ENCODE measurements around the gene ELOB. TPM values are rescaled to one million over a fixed set of nuclear protein-coding genes. Genes with fewer than 3 reads are reported as not detected.

The ELOB gene
- total and polyA plus RNA-seq, 4 donors = 136 to 660 (median 517) TPM

GRCh38 chr16:2811703-2812471 is 34.8 kb upstream of the ELOB start:
- Histone ChIP-seq H3K9me3 (ENCODE audit: control insufficient read depth, insufficient read depth, low read length) (no peaks in the 10 kb centered on the region), H3K27me3 (ENCODE audit: control insufficient read depth, insufficient read depth, low read length) (peaks cover 12% of the 10 kb centered on the region), H3K4me3 (ENCODE audit: low read depth, low read length) (no peak overlapping the region), H3K27ac (ENCODE audit: low read depth, low read length) (no peak overlapping the region), H3K4me1 (ENCODE audit: control insufficient read depth, insufficient read depth, low read length) (no peaks in the 10 kb centered on the region), H3K36me3 (ENCODE audit: control insufficient read depth, insufficient read depth, low read length) (no peaks in the 10 kb centered on the region)
- DNase-seq (ENCODE audit: low read depth in 4 of 6, low spot score in 6 of 6) = no peak
- WGBS (ENCODE audit: insufficient coverage) = 74% methylated on average over 15 of the region's 15 CpGs

- Histone ChIP-seq H3K36me3 (ENCODE audit: control insufficient read depth, insufficient read depth, low read length) (no peaks in the 10 kb centered on the region), H3K27ac (ENCODE audit: low read depth, low read length) (no peak overlapping the region), H3K27me3 (ENCODE audit: control insufficient read depth, insufficient read depth, low read length) (peaks cover 14% of the 10 kb centered on the region), H3K4me1 (ENCODE audit: control insufficient read depth, insufficient read depth, low read length) (no peaks in the 10 kb centered on the region), H3K9me3 (ENCODE audit: control insufficient read depth, insufficient read depth, low read length) (no peaks in the 10 kb centered on the region), H3K4me3 (ENCODE audit: low read depth, low read length) (no peak overlapping the region)
- 75% methylated on average over 6 of the region's 6 CpGs for WGBS (ENCODE audit: insufficient coverage)
- DNase-seq (ENCODE audit: low read depth in 4 of 6, low spot score in 6 of 6) = no peak
These were observed 33.6 kb upstream of the ELOB start for GRCh38 chr16:2810651-2811050.

- H3K36me3 ChIP-seq (ENCODE audit: control insufficient read depth, insufficient read depth, low read length) = no peaks in the 10 kb centered on the region
- DNase-seq (ENCODE audit: low read depth in 4 of 6, low spot score in 6 of 6) = no peak
- H3K4me3 ChIP-seq (ENCODE audit: low read depth, low read length) = no peak overlapping the region
- H3K4me1 ChIP-seq (ENCODE audit: control insufficient read depth, insufficient read depth, low read length) = no peaks in the 10 kb centered on the region
- peaks cover under 1% of the 10 kb centered on the region for H3K9me3 ChIP-seq (ENCODE audit: control insufficient read depth, insufficient read depth, low read length)
- peaks cover 15% of the 10 kb centered on the region for H3K27me3 ChIP-seq (ENCODE audit: control insufficient read depth, insufficient read depth, low read length)
- H3K27ac ChIP-seq (ENCODE audit: low read depth, low read length) = no peak overlapping the region
- no CpG with 5 or more reads among the region's 3 CpGs for WGBS (ENCODE audit: insufficient coverage)
These were observed 32.2 kb upstream of the ELOB start for GRCh38 chr16:2809149-2809760.

GRCh38 chr16:2808181-2808580 is 31.1 kb upstream of the ELOB start:
- H3K4me3 ChIP-seq (ENCODE audit: low read depth, low read length) = no peak overlapping the region
- DNase-seq (ENCODE audit: low read depth in 4 of 6, low spot score in 6 of 6) = no peak
- H3K4me1 ChIP-seq (ENCODE audit: control insufficient read depth, insufficient read depth, low read length) = no peaks in the 10 kb centered on the region
- no peak overlapping the region for H3K27ac ChIP-seq (ENCODE audit: low read depth, low read length)
- WGBS (ENCODE audit: insufficient coverage) = 94% methylated on average over 5 of the region's 7 CpGs
- no peaks in the 10 kb centered on the region for H3K36me3 ChIP-seq (ENCODE audit: control insufficient read depth, insufficient read depth, low read length)
- peaks cover 6% of the 10 kb centered on the region for H3K9me3 ChIP-seq (ENCODE audit: control insufficient read depth, insufficient read depth, low read length)
- H3K27me3 ChIP-seq (ENCODE audit: control insufficient read depth, insufficient read depth, low read length) = peaks cover 15% of the 10 kb centered on the region

- H3K36me3 ChIP-seq (ENCODE audit: control insufficient read depth, insufficient read depth, low read length) = no peaks in the 10 kb centered on the region
- 74% methylated on average over 3 of the region's 5 CpGs for WGBS (ENCODE audit: insufficient coverage)
- H3K27ac ChIP-seq (ENCODE audit: low read depth, low read length) = no peak overlapping the region
- H3K4me1 ChIP-seq (ENCODE audit: control insufficient read depth, insufficient read depth, low read length) = no peaks in the 10 kb centered on the region
- no peak overlapping the region for H3K4me3 ChIP-seq (ENCODE audit: low read depth, low read length)
- peaks cover 6% of the 10 kb centered on the region for H3K9me3 ChIP-seq (ENCODE audit: control insufficient read depth, insufficient read depth, low read length)
- no peak for DNase-seq (ENCODE audit: low read depth in 4 of 6, low spot score in 6 of 6)
- H3K27me3 ChIP-seq (ENCODE audit: control insufficient read depth, insufficient read depth, low read length) = peaks cover 7% of the 10 kb centered on the region
These were observed 29.2 kb upstream of the ELOB start for GRCh38 chr16:2806286-2806685.

GRCh38 chr16:2804728-2805127 is 27.6 kb upstream of the ELOB start:
- H3K4me3 ChIP-seq (ENCODE audit: low read depth, low read length) = no peak overlapping the region
- DNase-seq (ENCODE audit: low read depth in 4 of 6, low spot score in 6 of 6) = no peak
- 94% methylated on average over 4 of the region's 4 CpGs for WGBS (ENCODE audit: insufficient coverage)
- peaks cover 6% of the 10 kb centered on the region for H3K9me3 ChIP-seq (ENCODE audit: control insufficient read depth, insufficient read depth, low read length)
- peaks cover 4% of the 10 kb centered on the region for H3K27me3 ChIP-seq (ENCODE audit: control insufficient read depth, insufficient read depth, low read length)
- no peaks in the 10 kb centered on the region for H3K36me3 ChIP-seq (ENCODE audit: control insufficient read depth, insufficient read depth, low read length)
- H3K4me1 ChIP-seq (ENCODE audit: control insufficient read depth, insufficient read depth, low read length) = no peaks in the 10 kb centered on the region
- H3K27ac ChIP-seq (ENCODE audit: low read depth, low read length) = no peak overlapping the region

GRCh38 chr16:2803545-2804195 is 26.6 kb upstream of the ELOB start:
- DNase-seq (ENCODE audit: low read depth in 4 of 6, low spot score in 6 of 6) = no peak
- Histone ChIP-seq H3K36me3 (ENCODE audit: control insufficient read depth, insufficient read depth, low read length) (no peaks in the 10 kb centered on the region), H3K4me1 (ENCODE audit: control insufficient read depth, insufficient read depth, low read length) (no peaks in the 10 kb centered on the region), H3K9me3 (ENCODE audit: control insufficient read depth, insufficient read depth, low read length) (peaks cover 6% of the 10 kb centered on the region), H3K4me3 (ENCODE audit: low read depth, low read length) (no peak overlapping the region), H3K27ac (ENCODE audit: low read depth, low read length) (no peak overlapping the region), H3K27me3 (ENCODE audit: control insufficient read depth, insufficient read depth, low read length) (peaks cover 4% of the 10 kb centered on the region)
- no CpG with 5 or more reads among the region's 3 CpGs for WGBS (ENCODE audit: insufficient coverage)

- DNase-seq (ENCODE audit: low read depth in 4 of 6, low spot score in 6 of 6) = no peak
- H3K4me3 ChIP-seq (ENCODE audit: low read depth, low read length) = no peak overlapping the region
- peaks cover 6% of the 10 kb centered on the region for H3K9me3 ChIP-seq (ENCODE audit: control insufficient read depth, insufficient read depth, low read length)
- 86% methylated on average over 1 of the region's 1 CpG for WGBS (ENCODE audit: insufficient coverage)
- no peaks in the 10 kb centered on the region for H3K4me1 ChIP-seq (ENCODE audit: control insufficient read depth, insufficient read depth, low read length)
- H3K27ac ChIP-seq (ENCODE audit: low read depth, low read length) = no peak overlapping the region
- H3K27me3 ChIP-seq (ENCODE audit: control insufficient read depth, insufficient read depth, low read length) = no peaks in the 10 kb centered on the region
- no peaks in the 10 kb centered on the region for H3K36me3 ChIP-seq (ENCODE audit: control insufficient read depth, insufficient read depth, low read length)
These were observed 22.8 kb upstream of the ELOB start for GRCh38 chr16:2799859-2800226.

GRCh38 chr16:2799205-2799858 is 22.3 kb upstream of the ELOB start:
- Histone ChIP-seq H3K27me3 (ENCODE audit: control insufficient read depth, insufficient read depth, low read length) (no peaks in the 10 kb centered on the region), H3K36me3 (ENCODE audit: control insufficient read depth, insufficient read depth, low read length) (no peaks in the 10 kb centered on the region), H3K9me3 (ENCODE audit: control insufficient read depth, insufficient read depth, low read length) (peaks cover 6% of the 10 kb centered on the region), H3K4me1 (ENCODE audit: control insufficient read depth, insufficient read depth, low read length) (no peaks in the 10 kb centered on the region), H3K4me3 (ENCODE audit: low read depth, low read length) (no peak overlapping the region), H3K27ac (ENCODE audit: low read depth, low read length) (no peak overlapping the region)
- 86% methylated on average over 12 of the region's 21 CpGs for WGBS (ENCODE audit: insufficient coverage)
- DNase-seq (ENCODE audit: low read depth in 4 of 6, low spot score in 6 of 6) = no peak
